ENCODE data around the gene MICOS13.

The MICOS13 gene

DNA sequence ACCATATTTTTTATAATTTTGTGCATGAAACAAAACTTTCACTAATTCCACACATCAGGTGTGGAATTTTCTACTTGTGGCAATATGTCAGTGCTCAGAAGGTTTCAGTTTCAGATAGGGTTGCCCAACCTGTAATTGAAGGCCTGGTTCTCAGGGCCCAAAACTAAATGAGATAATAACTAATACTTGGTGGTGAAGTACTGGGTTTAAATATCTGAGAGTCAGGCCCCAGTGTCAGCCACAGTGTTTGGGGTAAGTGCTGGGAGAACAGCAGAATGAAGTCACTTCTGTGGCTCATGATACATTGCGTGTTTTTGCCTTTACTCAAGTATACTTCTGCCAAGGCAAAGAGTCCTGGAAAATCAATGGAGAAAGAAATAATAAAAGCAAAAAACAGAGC lies 51.9 kb downstream of the MICOS13 start:
- no peak for DNase-seq (ENCODE audit: low read depth)
